SU-DHL-6 (cell line): Measurements from ENCODE around the gene SLC24A3.

ENCODE experiments used
- H2AFZ ChIP-seq: fragments of 200-600 bp; sonication (generic); 2 replicates; pipeline ENCODE4 v1.6.1; 2014; ENCODE audit warnings: low read depth, mild to moderate bottlenecking, moderate library complexity, mixed read lengths, antibody characterized with exemption, low read length; ENCODE audit not compliant: severe bottlenecking
- H3F3A ChIP-seq: fragments of 200-600 bp; shearing (Covaris generic); 2 replicates; pipeline ENCODE4 v1.6.0; 2016; ENCODE audit warnings: antibody characterized with exemption, mild to moderate bottlenecking; ENCODE audit not compliant: insufficient read depth
- H3K27ac ChIP-seq: fragments of 200-600 bp; sonication (generic); 2 replicates; pipeline ENCODE4 v1.5.1; 2016; ENCODE audit warnings: low read depth, mild to moderate bottlenecking, low read length, moderate library complexity, mixed read lengths
- H3K27me3 ChIP-seq: fragments of 200-600 bp; sonication (generic), shearing (Covaris generic); 2 replicates; pipeline ENCODE4 v1.6.0; 2014; ENCODE audit warnings: mild to moderate bottlenecking, low read length
- H3K36me3 ChIP-seq: fragments of 200-600 bp; sonication (generic); 2 replicates; pipeline ENCODE4 v1.6.1; 2014; ENCODE audit warnings: mild to moderate bottlenecking, low read length, mixed read lengths
- H3K4me2 ChIP-seq: fragments of 300-600, 200-600 bp; shearing (Covaris generic), sonication (generic); 2 replicates; pipeline ENCODE4 v1.6.0; 2014; ENCODE audit warnings: low read length, low read depth, mild to moderate bottlenecking; ENCODE audit not compliant: poor library complexity, severe bottlenecking
- H3K4me3 ChIP-seq: fragments of 200-600 bp; sonication (generic); 2 replicates; pipeline ENCODE4 v1.5.1; 2014; ENCODE audit warnings: antibody characterized with exemption, low read length, mild to moderate bottlenecking, mixed read lengths; ENCODE audit not compliant: insufficient read depth, poor library complexity, severe bottlenecking
- H3K79me2 ChIP-seq: fragments of 200-600 bp; sonication (generic); 2 replicates; pipeline ENCODE4 v1.6.1; 2014; ENCODE audit warnings: mild to moderate bottlenecking, low read length, moderate library complexity; ENCODE audit not compliant: insufficient read depth
- H3K9ac ChIP-seq: fragments of 200-600 bp; sonication (generic); 2 replicates; pipeline ENCODE4 v1.7.0; 2014; ENCODE audit warnings: mild to moderate bottlenecking, low read length
- H3K9me2 ChIP-seq: fragments of 200-600 bp; sonication (generic); replicated peaks from 2 replicates; pipeline ENCODE4 v1.6.1; 2014; ENCODE audit warnings: low read length; ENCODE audit not compliant: insufficient read depth
- H3K9me3 ChIP-seq: fragments of 200-600 bp; sonication (generic); 2 replicates; pipeline ENCODE4 v1.6.1; 2014; ENCODE audit warnings: low read length, mixed read lengths; ENCODE audit not compliant: insufficient read depth
- H4K20me1 ChIP-seq: fragments of 200-600 bp; sonication (generic); 2 replicates; pipeline ENCODE4 v1.6.1; 2014; ENCODE audit warnings: low read depth, mild to moderate bottlenecking, antibody characterized with exemption, low read length, moderate library complexity, mixed read lengths
- CTCF ChIP-seq: fragments of 200-600 bp; sonication (generic); IDR thresholded peaks from one replicate; pipeline ENCODE4 v1.5.1; 2017; ENCODE audit warnings: antibody characterized with exemption, mild to moderate bottlenecking, low read length, moderate library complexity; ENCODE audit not compliant: insufficient read depth, poor library complexity, severe bottlenecking
- EZH2phosphoT487 ChIP-seq: fragments of 200-600 bp; sonication (generic), shearing (Covaris generic); conservative IDR thresholded peaks from 2 replicates; pipeline ENCODE4 v1.6.1; 2018; ENCODE audit warnings: mild to moderate bottlenecking, antibody characterized with exemption, low read length, moderate library complexity, mixed read lengths

The SLC24A3 gene

GRCh38 chr20:19451923-19452295, 239.5 kb downstream of the SLC24A3 start:
- H3K4me3 ChIP-seq: no peak overlapping the region
- no peaks in the 10 kb centered on the region for H3F3A ChIP-seq
- H2AFZ ChIP-seq: no peak overlapping the region
- H3K27ac ChIP-seq: no peak overlapping the region
- TF ChIP-seq CTCF: no peak
- TF ChIP-seq EZH2phosphoT487: no peak
- H3K36me3 ChIP-seq: no peaks in the 10 kb centered on the region
- no peaks in the 10 kb centered on the region for H3K79me2 ChIP-seq
- no peaks in the 10 kb centered on the region for H3K9me3 ChIP-seq
- no peak overlapping the region for H3K4me2 ChIP-seq
- H3K9ac ChIP-seq: no peak overlapping the region
- H3K9me2 ChIP-seq: 0 out of 2 replicates have a peak, but pooled peaks cover 3% of the 10 kb centered on the region
- H3K27me3 ChIP-seq: no peaks in the 10 kb centered on the region
- H4K20me1 ChIP-seq: no peaks in the 10 kb centered on the region

GRCh38 chr20:19453410-19453809, 241.0 kb downstream of the SLC24A3 start:
- Histone ChIP-seq H3K9me3 (no peaks in the 10 kb centered on the region), H3K4me3 (no peak overlapping the region), H3K36me3 (no peaks in the 10 kb centered on the region), H3K9me2 (no peaks in the 10 kb centered on the region), H3F3A (no peaks in the 10 kb centered on the region), H4K20me1 (no peaks in the 10 kb centered on the region), H3K4me2 (no peak overlapping the region), H3K79me2 (no peaks in the 10 kb centered on the region), H3K9ac (no peak overlapping the region), H3K27me3 (no peaks in the 10 kb centered on the region), H2AFZ (no peak overlapping the region), H3K27ac (no peak overlapping the region)
- TF ChIP-seq EZH2phosphoT487 (no peak), CTCF (no peak)

GRCh38 chr20:19453862-19454261, 241.4 kb downstream of the SLC24A3 start:
- H3K9me3 ChIP-seq: no peaks in the 10 kb centered on the region
- H3K9me2 ChIP-seq: no peaks in the 10 kb centered on the region
- no peak overlapping the region for H3K9ac ChIP-seq
- no peak overlapping the region for H3K4me3 ChIP-seq
- TF ChIP-seq CTCF (no peak), EZH2phosphoT487 (no peak)
- no peak overlapping the region for H3K27ac ChIP-seq
- H2AFZ ChIP-seq: no peak overlapping the region
- no peak overlapping the region for H3K4me2 ChIP-seq
- no peaks in the 10 kb centered on the region for H4K20me1 ChIP-seq
- H3K79me2 ChIP-seq: no peaks in the 10 kb centered on the region
- H3K36me3 ChIP-seq: no peaks in the 10 kb centered on the region
- H3F3A ChIP-seq: no peaks in the 10 kb centered on the region
- H3K27me3 ChIP-seq: no peaks in the 10 kb centered on the region
